K562 (cell line): ENCODE data around the gene GPR176. TPM values are rescaled to one million over a fixed set of nuclear protein-coding genes. Genes with fewer than 3 reads are reported as not detected.

Source experiments
- ATAC-seq: fragments of 200-7000 bp; cut with Tn5 transposase; 3 replicates; pipeline ENCODE4 v1.9.1; 2020; ENCODE audit warnings: moderate library complexity
- BruUV-seq: library from RNA; stranded (reverse); fragments of 400-500 nt; replicated peaks from 2 replicates; lab custom pipeline; 2021; lab: Mats Ljungman, UMichigan
- CTCF ChIA-PET: fragments of 300-600 bp; formaldehyde crosslinking; extraction: SDS; loops from one replicate; lab custom pipeline; 2021; ENCODE audit warnings: low intra/inter-chr PET ratio; lab: Yijun Ruan, JAX
- POLR2A ChIA-PET: fragments of 300-600, 350-650 bp; sonication (Branson Sonifier 250); formaldehyde crosslinking; extraction: SDS; loops from one replicate; lab custom pipeline; 2021; ENCODE audit warnings: antibody characterized with exemption, inconsistent platforms; lab: Yijun Ruan, JAX
- DNase-seq, 4 experiments: peaks; one replicate each; pipeline versions ENCODE4 v3.0.0 to v3.0.0-alpha.2; 2011 to 2018; ENCODE audit warnings: low spot score in 3 of 4, mixed read lengths in 3 of 4; ENCODE audit errors: extremely low read depth in 1 of 4
- FAIRE-seq: peaks from 2 replicates; lab custom pipeline; 2011; peaks lifted over from hg19 to GRCh38; lab: Jason Lieb, UNC
- H2AFZ ChIP-seq: 2 replicates; pipeline ENCODE4 v1.6.0; 2011; ENCODE audit warnings: low read depth, low read length, control low read depth, inconsistent platforms
- H3K27ac ChIP-seq: fragments of 200-600 bp; 3 replicates; pipeline ENCODE4 v1.8.0; 2011; ENCODE audit warnings: low read depth, mild to moderate bottlenecking, control low read depth, inconsistent platforms, low read length, moderate library complexity, mixed read lengths; ENCODE audit errors: extremely low read depth
- H3K27me3 ChIP-seq, 2 experiments: fragments of 300-600 bp in 1 of 2; 2 replicates in 1 of 2; 3 replicates in 1 of 2; pipeline versions ENCODE4 v1.6.0 to v1.8.0; 2011; ENCODE audit warnings: inconsistent platforms in 2 of 2, low read length in 2 of 2, mild to moderate bottlenecking in 1 of 2, mixed read lengths in 1 of 2, moderate library complexity in 1 of 2; ENCODE audit not compliant: control insufficient read depth in 2 of 2, insufficient read depth in 2 of 2
- H3K36me3 ChIP-seq: fragments of 300-600 bp; 3 replicates; pipeline ENCODE4 v1.8.0; 2011; ENCODE audit warnings: mild to moderate bottlenecking, low read length, inconsistent platforms; ENCODE audit not compliant: control insufficient read depth, insufficient read depth
- H3K4me1 ChIP-seq, 2 experiments: fragments of 200-600 bp in 1 of 2; replicated peaks in 1 of 2; 2 replicates in 1 of 2; 3 replicates in 1 of 2; pipeline versions ENCODE4 v1.5.1 to v1.8.0; 2011; ENCODE audit warnings: inconsistent platforms in 2 of 2, low read length in 2 of 2, mild to moderate bottlenecking in 1 of 2, mixed read lengths in 1 of 2, moderate library complexity in 1 of 2; ENCODE audit not compliant: control insufficient read depth in 2 of 2, insufficient read depth in 2 of 2
- H3K4me2 ChIP-seq: 2 replicates; pipeline ENCODE4 v1.6.1; 2011; ENCODE audit warnings: low read length, control low read depth, inconsistent platforms, mixed read lengths; ENCODE audit not compliant: insufficient read depth
- H3K4me3 ChIP-seq: fragments of 200-600 bp; sonication (generic), shearing (Covaris generic); 2 replicates; pipeline ENCODE4 v1.5.1; 2016; ENCODE audit warnings: control low read depth, inconsistent platforms
- H3K79me2 ChIP-seq: fragments of 200-600 bp; 3 replicates; pipeline ENCODE4 v1.8.0; 2011; ENCODE audit warnings: low read length, inconsistent platforms; ENCODE audit not compliant: control insufficient read depth, insufficient read depth
- H3K9ac ChIP-seq, 2 experiments: 2 replicates each; pipeline versions ENCODE4 v1.6.0 to v1.6.1; 2011; ENCODE audit warnings: low read depth in 2 of 2, low read length in 2 of 2, control low read depth in 1 of 2, inconsistent platforms in 1 of 2, mild to moderate bottlenecking in 1 of 2, mixed read lengths in 1 of 2; ENCODE audit not compliant: insufficient read depth in 1 of 2
- H3K9me1 ChIP-seq: one replicate; pipeline ENCODE4 v1.6.0; 2011; ENCODE audit warnings: inconsistent platforms, mild to moderate bottlenecking, low read length, moderate library complexity; ENCODE audit not compliant: control insufficient read depth, insufficient read depth
- H3K9me3 ChIP-seq: replicated peaks from 2 replicates; pipeline ENCODE4 v1.5.1; 2011; ENCODE audit warnings: low read depth, low read length, inconsistent platforms; ENCODE audit not compliant: control insufficient read depth, insufficient read depth
- H4K20me1 ChIP-seq: replicated peaks from 2 replicates; pipeline ENCODE4 v1.6.1; 2011; ENCODE audit warnings: low read length, inconsistent platforms, mixed read lengths; ENCODE audit not compliant: control insufficient read depth, insufficient read depth
- ARHGAP35 ChIP-seq: fragments of 450-650 bp; IDR thresholded peaks from 2 replicates; pipeline ENCODE4 v1.6.1; 2018; ENCODE audit not compliant: partially characterized antibody
- ESRRA ChIP-seq: fragments of 450-650 bp; IDR thresholded peaks from 2 replicates; pipeline ENCODE4 v1.6.1; 2014; ENCODE audit warnings: low read depth, mild to moderate bottlenecking, moderate library complexity, borderline replicate concordance
- FOS ChIP-seq: IDR thresholded peaks from 3 replicates; pipeline ENCODE4 v1.6.1; 2011; ENCODE audit not compliant: insufficient read length; ENCODE audit errors: extremely low read depth
- KLF6 ChIP-seq: fragments of 250-450 bp; sonication (Bioruptor Pico); IDR thresholded peaks from 2 replicates; pipeline ENCODE4 v1.4.0; 2020; ENCODE audit warnings: mild to moderate bottlenecking, moderate library complexity, borderline replicate concordance
- MAFG ChIP-seq: fragments of 450-650 bp; conservative IDR thresholded peaks from 2 replicates; pipeline ENCODE4 v1.6.1; 2016; ENCODE audit warnings: missing genetic modification characterization, missing compliant biosample characterization
- MCM3 ChIP-seq: fragments of 450-650 bp; IDR thresholded peaks from 2 replicates; pipeline ENCODE4 v1.6.1; 2016
- MEF2A ChIP-seq: IDR thresholded peaks from 2 replicates; pipeline ENCODE4 v1.6.1; 2011; ENCODE audit warnings: low read depth, mild to moderate bottlenecking, low read length, moderate library complexity; ENCODE audit not compliant: control insufficient read depth
- MIER1 ChIP-seq: fragments of 450-650 bp; IDR thresholded peaks from 2 replicates; pipeline ENCODE4 v1.6.1; 2016; ENCODE audit warnings: antibody characterized with exemption, mild to moderate bottlenecking, low read depth
- NFATC3 ChIP-seq: fragments of 450-650 bp; IDR thresholded peaks from 2 replicates; pipeline ENCODE4 v1.6.1; 2017; ENCODE audit warnings: mild to moderate bottlenecking
- NFRKB ChIP-seq: fragments of 450-650 bp; IDR thresholded peaks from 2 replicates; pipeline ENCODE4 v1.6.1; 2016; ENCODE audit warnings: low read depth
- PHB2 ChIP-seq: fragments of 450-650 bp; IDR thresholded peaks from 2 replicates; pipeline ENCODE4 v1.6.1; 2017; ENCODE audit warnings: low read depth
- SREBF1 ChIP-seq: fragments of 150-350 bp; IDR thresholded peaks from 2 replicates; pipeline ENCODE4 v1.6.1; 2014; ENCODE audit warnings: antibody characterized with exemption, low read depth, low read length, borderline replicate concordance
- TAF9B ChIP-seq: fragments of 450-650 bp; IDR thresholded peaks from 2 replicates; pipeline ENCODE4 v1.6.1; 2018; ENCODE audit warnings: mild to moderate bottlenecking; ENCODE audit not compliant: partially characterized antibody
- ZBTB8A ChIP-seq: fragments of 450-650 bp; IDR thresholded peaks from 2 replicates; pipeline ENCODE4 v1.6.1; 2018; ENCODE audit warnings: mild to moderate bottlenecking, moderate library complexity; ENCODE audit not compliant: partially characterized antibody
- ZNF140 ChIP-seq: fragments of 250-450 bp; sonication (Bioruptor Pico); IDR thresholded peaks from 2 replicates; pipeline ENCODE4 v1.8.0; 2021; ENCODE audit warnings: moderate library complexity, mild to moderate bottlenecking, inconsistent platforms
- ZNF444 ChIP-seq: fragments of 250-450 bp; sonication (Bioruptor Pico); IDR thresholded peaks from 2 replicates; pipeline ENCODE4 v1.4.0; 2020; ENCODE audit warnings: mild to moderate bottlenecking, moderate library complexity
- WGBS: fragments of 100-300 bp; shearing (Covaris generic); methylation state at CpG from one replicate; pipeline ENCODE4 v1.1.6; 2016; ENCODE audit warnings: low coverage, mixed read lengths; ENCODE audit not compliant: insufficient coverage; ENCODE audit errors: missing lambda C conversion rate; 5-methylcytosine and 5-hydroxymethylcytosine counted together
- in situ Hi-C: fragments of 300-500 bp; cut with MboI; formaldehyde crosslinking; loops from 4 replicates; pipeline ENCODE4 v1.15.0; 2018; ENCODE audit warnings: inconsistent platforms, mixed read lengths
- intact Hi-C: fragments of 100-400 bp; cut with micrococcal nuclease; formaldehyde crosslinking; loops from 2 replicates; pipeline ENCODE4 v1.14.2; 2022
- polyA plus RNA-seq, 8 experiments: library from polyadenylated mRNA; depleted of rRNA in 4 of 8; stranded (reverse) in 5 of 8; unstranded in 3 of 8; fragments of >200 nt; fragmentation: Nextera tagmentation in 2 of 8; fragmentation: Illumina TruSeq in 1 of 8; extraction: Ambion mirVana in 2 of 8; extraction: Trizol in 1 of 8; gene quantifications; 2 replicates each; pipeline versions ENCODE4 v1.2.1 to v1.2.3, GENCODE V29; 2011 to 2014; ENCODE audit warnings: inconsistent platforms in 1 of 8, missing spikeins in 1 of 8
- total RNA-seq, 7 experiments: library from RNA; depleted of rRNA in 6 of 7; stranded (reverse); fragments of >200 nt in 6 of 7; fragmentation: Illumina TruSeq in 2 of 7; extraction: Trizol in 2 of 7; gene quantifications; 2 replicates each; pipeline versions ENCODE4 v1.2.1 to v1.2.3, GENCODE V29; 2011 to 2021; ENCODE audit warnings: low replicate concordance in 1 of 7
- TF ChIP-seq, protein P1 (sequence below): fragments of 250-450 bp; sonication (Bioruptor Pico); IDR thresholded peaks from 2 replicates; pipeline ENCODE4 v1.5.0; 2021
- TF ChIP-seq, protein P2 (sequence below): fragments of 200-800 bp; sonication (Bioruptor generic); IDR thresholded peaks from 2 replicates; pipeline ENCODE4 v1.6.1; 2016; ENCODE audit warnings: missing genetic modification characterization, missing compliant biosample characterization

The GPR176 gene
- total and polyA plus RNA-seq, 9 of the 15 experiments (the other 6 are each of a cell fraction or from before 2014, with no cell fraction given) = 0.03 to 1.2 (median 0.76) TPM

DNA sequence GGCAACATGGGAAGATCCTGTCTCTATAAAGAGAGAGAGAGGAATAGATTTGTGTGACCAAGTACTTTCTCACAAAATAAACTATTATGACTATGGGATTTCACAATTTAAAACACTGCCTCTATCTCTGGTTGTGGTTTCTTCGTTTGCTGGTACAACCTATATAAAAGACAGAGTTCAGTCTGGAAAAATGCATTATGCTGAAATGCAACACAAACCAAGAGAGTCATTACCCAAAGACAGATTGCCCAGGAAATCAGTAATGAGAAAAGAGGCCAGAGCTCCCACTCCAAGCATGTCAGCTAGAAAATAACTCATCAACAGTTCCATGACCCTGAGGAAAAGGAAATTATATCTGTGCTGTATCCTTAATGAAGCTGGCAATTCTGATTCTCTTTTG, 23.2 kb downstream of the GPR176 start:
- intact Hi-C loops (no loop called here), in situ Hi-C loops (no loop called here)
- TF ChIP-seq NFRKB = no peak
- TF ChIP-seq, protein P1, sequence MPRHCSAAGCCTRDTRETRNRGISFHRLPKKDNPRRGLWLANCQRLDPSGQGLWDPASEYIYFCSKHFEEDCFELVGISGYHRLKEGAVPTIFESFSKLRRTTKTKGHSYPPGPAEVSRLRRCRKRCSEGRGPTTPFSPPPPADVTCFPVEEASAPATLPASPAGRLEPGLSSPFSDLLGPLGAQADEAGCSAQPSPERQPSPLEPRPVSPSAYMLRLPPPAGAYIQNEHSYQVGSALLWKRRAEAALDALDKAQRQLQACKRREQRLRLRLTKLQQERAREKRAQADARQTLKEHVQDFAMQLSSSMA (CRISPR knock-in tag) = no peak
- TF ChIP-seq MCM3 = no peak
- TF ChIP-seq MIER1 = no peak
- no peak for TF ChIP-seq ZNF140 (CRISPR knock-in tag)
- no peak for TF ChIP-seq NFATC3
- no peak for TF ChIP-seq MEF2A
- TF ChIP-seq, protein P2, sequence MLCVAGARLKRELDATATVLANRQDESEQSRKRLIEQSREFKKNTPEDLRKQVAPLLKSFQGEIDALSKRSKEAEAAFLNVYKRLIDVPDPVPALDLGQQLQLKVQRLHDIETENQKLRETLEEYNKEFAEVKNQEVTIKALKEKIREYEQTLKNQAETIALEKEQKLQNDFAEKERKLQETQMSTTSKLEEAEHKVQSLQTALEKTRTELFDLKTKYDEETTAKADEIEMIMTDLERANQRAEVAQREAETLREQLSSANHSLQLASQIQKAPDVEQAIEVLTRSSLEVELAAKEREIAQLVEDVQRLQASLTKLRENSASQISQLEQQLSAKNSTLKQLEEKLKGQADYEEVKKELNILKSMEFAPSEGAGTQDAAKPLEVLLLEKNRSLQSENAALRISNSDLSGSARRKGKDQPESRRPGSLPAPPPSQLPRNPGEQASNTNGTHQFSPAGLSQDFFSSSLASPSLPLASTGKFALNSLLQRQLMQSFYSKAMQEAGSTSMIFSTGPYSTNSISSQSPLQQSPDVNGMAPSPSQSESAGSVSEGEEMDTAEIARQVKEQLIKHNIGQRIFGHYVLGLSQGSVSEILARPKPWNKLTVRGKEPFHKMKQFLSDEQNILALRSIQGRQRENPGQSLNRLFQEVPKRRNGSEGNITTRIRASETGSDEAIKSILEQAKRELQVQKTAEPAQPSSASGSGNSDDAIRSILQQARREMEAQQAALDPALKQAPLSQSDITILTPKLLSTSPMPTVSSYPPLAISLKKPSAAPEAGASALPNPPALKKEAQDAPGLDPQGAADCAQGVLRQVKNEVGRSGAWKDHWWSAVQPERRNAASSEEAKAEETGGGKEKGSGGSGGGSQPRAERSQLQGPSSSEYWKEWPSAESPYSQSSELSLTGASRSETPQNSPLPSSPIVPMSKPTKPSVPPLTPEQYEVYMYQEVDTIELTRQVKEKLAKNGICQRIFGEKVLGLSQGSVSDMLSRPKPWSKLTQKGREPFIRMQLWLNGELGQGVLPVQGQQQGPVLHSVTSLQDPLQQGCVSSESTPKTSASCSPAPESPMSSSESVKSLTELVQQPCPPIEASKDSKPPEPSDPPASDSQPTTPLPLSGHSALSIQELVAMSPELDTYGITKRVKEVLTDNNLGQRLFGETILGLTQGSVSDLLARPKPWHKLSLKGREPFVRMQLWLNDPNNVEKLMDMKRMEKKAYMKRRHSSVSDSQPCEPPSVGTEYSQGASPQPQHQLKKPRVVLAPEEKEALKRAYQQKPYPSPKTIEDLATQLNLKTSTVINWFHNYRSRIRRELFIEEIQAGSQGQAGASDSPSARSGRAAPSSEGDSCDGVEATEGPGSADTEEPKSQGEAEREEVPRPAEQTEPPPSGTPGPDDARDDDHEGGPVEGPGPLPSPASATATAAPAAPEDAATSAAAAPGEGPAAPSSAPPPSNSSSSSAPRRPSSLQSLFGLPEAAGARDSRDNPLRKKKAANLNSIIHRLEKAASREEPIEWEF (CRISPR knock-in tag) = no peak
- TF ChIP-seq MAFG (tag) = no peak
- no peak for TF ChIP-seq ZNF444 (CRISPR knock-in tag)
- TF ChIP-seq ARHGAP35 = no peak
- no peak for TF ChIP-seq TAF9B
- no peak for TF ChIP-seq FOS
- TF ChIP-seq KLF6 = no peak
- TF ChIP-seq ZBTB8A = no peak
- TF ChIP-seq PHB2 = no peak
- no peak for TF ChIP-seq ESRRA
- TF ChIP-seq SREBF1 = no peak
- Histone ChIP-seq H3K9ac (no peak overlapping the region), H3K27me3 (peaks cover 0 to 5% of the 10 kb centered on the region in 2 experiments; a peak in 1 of 5 replicates), H3K4me3 (no peak overlapping the region), H4K20me1 (no peaks in the 10 kb centered on the region), H3K9me3 (no peaks in the 10 kb centered on the region), H3K4me2 (peak overlapping the region; percentile 23; the same call in 1 of the 2 replicates), H3K79me2 (no peaks in the 10 kb centered on the region), H3K4me1 (peaks cover 4 to 16% of the 10 kb centered on the region in 2 experiments; a peak in 4 of 5 replicates), H3K27ac (no peak overlapping the region; the same call in 1 of the 3 replicates), H3K36me3 (no peaks in the 10 kb centered on the region), H3K9me1 (no peaks in the 10 kb centered on the region), H2AFZ (no peak overlapping the region)
- BruUV-seq = no TSS peak
- ATAC-seq (peak; percentile 35; the same call in 2 of the 3 replicates), DNase-seq (no peak), FAIRE-seq (peak; percentile 23)
- POLR2A ChIA-PET = interaction anchor here (1.1 to 2.4 kb wide), 5 partner anchors 9 to 29 kb away, joined by 3 to 15 read pairs (median 6); no protein-coding TSS in a partner anchor
- WGBS = 0% methylated on average over 1 of the region's 1 CpG
- CTCF ChIA-PET = no interaction called here
